IMR-90 (cell line): ENCODE results near the gene MSH5. TPM values are rescaled to one million over a fixed set of nuclear protein-coding genes. Genes with fewer than 3 reads are reported as not detected.

Source experiments
- ATAC-seq: fragments of 200-7000 bp; cut with Tn5 transposase; 2 replicates; pipeline ENCODE4 v1.9.1; 2020; ENCODE audit warnings: low read depth, mild to moderate bottlenecking, moderate library complexity
- BruUV-seq: library from RNA; stranded (reverse); fragments of 400-500 nt; replicated peaks from 2 replicates; lab custom pipeline; 2021; lab: Mats Ljungman, UMichigan
- CTCF ChIA-PET: fragments of 300-600 bp; formaldehyde crosslinking; extraction: SDS; loops from one replicate; lab custom pipeline; 2021; ENCODE audit warnings: antibody characterized with exemption; lab: Yijun Ruan, JAX
- POLR2A ChIA-PET: fragments of 300-600 bp; sonication (Branson Sonifier 250); formaldehyde crosslinking; loops from one replicate; lab custom pipeline; 2022; ENCODE audit warnings: antibody characterized with exemption; ENCODE audit not compliant: unreplicated experiment; lab: Charles Lee
- DNase-seq: peaks from one replicate; pipeline ENCODE4 v3.0.0; 2013
- H2AFZ ChIP-seq: replicated peaks from 2 replicates; pipeline ENCODE3; 2013; ENCODE audit warnings: low read length, mild to moderate bottlenecking; ENCODE audit not compliant: poor library complexity
- H2AK5ac ChIP-seq: 2 replicates; pipeline ENCODE4 v1.6.1; 2013; ENCODE audit warnings: low read depth, low read length, inconsistent platforms
- H2AK9ac ChIP-seq: replicated peaks from 2 replicates; pipeline ENCODE3; 2013; ENCODE audit warnings: mild to moderate bottlenecking, low read depth, low read length, moderate library complexity; ENCODE audit not compliant: poor library complexity
- H2BK120ac ChIP-seq: 2 replicates; pipeline ENCODE4 v1.6.1; 2013; ENCODE audit warnings: low read depth, low read length, inconsistent platforms
- H2BK15ac ChIP-seq: 3 replicates; pipeline ENCODE4 v1.6.1; 2013; ENCODE audit warnings: low read depth, low read length, inconsistent platforms
- H2BK20ac ChIP-seq: 2 replicates; pipeline ENCODE4 v1.6.1; 2013; ENCODE audit warnings: low read depth, mild to moderate bottlenecking, inconsistent platforms, low read length, moderate library complexity
- H2BK5ac ChIP-seq: 2 replicates; pipeline ENCODE4 v1.6.1; 2013; ENCODE audit warnings: mild to moderate bottlenecking, low read depth, low read length, inconsistent platforms; ENCODE audit not compliant: poor library complexity, severe bottlenecking
- H3K14ac ChIP-seq: replicated peaks from 2 replicates; pipeline ENCODE4 v1.6.1; 2013; ENCODE audit warnings: low read depth, low read length, inconsistent platforms
- H3K18ac ChIP-seq: 2 replicates; pipeline ENCODE4 v1.6.1; 2013; ENCODE audit warnings: low read depth, low read length, control low read depth
- H3K23ac ChIP-seq: 2 replicates; pipeline ENCODE4 v1.6.1; 2013; ENCODE audit warnings: low read depth, low read length, inconsistent platforms
- H3K27ac ChIP-seq: 2 replicates; pipeline ENCODE4 v1.5.1; 2013; ENCODE audit warnings: mild to moderate bottlenecking, control low read depth, low read length; ENCODE audit not compliant: insufficient read depth
- H3K27me3 ChIP-seq: 2 replicates; pipeline ENCODE4 v1.6.1; 2013; ENCODE audit warnings: low read length; ENCODE audit not compliant: control insufficient read depth, insufficient read depth
- H3K36me3 ChIP-seq: 2 replicates; pipeline ENCODE4 v1.6.1; 2013; ENCODE audit warnings: low read length, mixed read lengths; ENCODE audit not compliant: control insufficient read depth, insufficient read depth
- H3K4ac ChIP-seq: 2 replicates; pipeline ENCODE4 v1.6.1; 2013; ENCODE audit warnings: low read depth, low read length, inconsistent platforms
- H3K4me1 ChIP-seq: 2 replicates; pipeline ENCODE4 v1.6.1; 2013; ENCODE audit warnings: low read length, mixed read lengths; ENCODE audit not compliant: control insufficient read depth, insufficient read depth
- H3K4me2 ChIP-seq: 2 replicates; pipeline ENCODE4 v1.6.1; 2013; ENCODE audit warnings: low read depth, mild to moderate bottlenecking, control low read depth, low read length, moderate library complexity
- H3K4me3 ChIP-seq: 2 replicates; pipeline ENCODE4 v1.5.1; 2013; ENCODE audit warnings: low read depth, mild to moderate bottlenecking, control low read depth, low read length, moderate library complexity; ENCODE audit not compliant: insufficient read depth
- H3K56ac ChIP-seq: 2 replicates; pipeline ENCODE4 v1.6.1; 2013; ENCODE audit warnings: low read length, inconsistent platforms; ENCODE audit not compliant: insufficient read depth; ENCODE audit errors: extremely low read depth
- H3K79me1 ChIP-seq, 2 experiments: 2 replicates each; pipeline ENCODE4 v1.6.1; 2013; ENCODE audit warnings: low read length in 2 of 2, inconsistent platforms in 1 of 2, low read depth in 1 of 2
- H3K9ac ChIP-seq: 2 replicates; pipeline ENCODE4 v1.6.1; 2013; ENCODE audit warnings: low read depth, low read length, control low read depth
- H3K9me1 ChIP-seq: 2 replicates; pipeline ENCODE4 v1.6.1; 2013; ENCODE audit warnings: low read length, inconsistent platforms; ENCODE audit not compliant: insufficient read depth
- H3K9me3 ChIP-seq: 2 replicates; pipeline ENCODE4 v1.6.1; 2013; ENCODE audit warnings: low read length; ENCODE audit not compliant: control insufficient read depth, insufficient read depth
- H4K20me1 ChIP-seq: 2 replicates; pipeline ENCODE4 v1.6.1; 2013; ENCODE audit warnings: low read length, inconsistent platforms; ENCODE audit not compliant: insufficient read depth
- H4K5ac ChIP-seq: 2 replicates; pipeline ENCODE4 v1.6.1; 2013; ENCODE audit warnings: mild to moderate bottlenecking, low read depth, low read length, control low read depth
- H4K8ac ChIP-seq, 2 experiments: 2 replicates each; pipeline ENCODE4 v1.6.1; 2013; ENCODE audit warnings: low read depth in 2 of 2, low read length in 2 of 2, control low read depth in 1 of 2, inconsistent platforms in 1 of 2
- H4K91ac ChIP-seq: 2 replicates; pipeline ENCODE4 v1.6.1; 2013; ENCODE audit warnings: low read depth, low read length, inconsistent platforms; ENCODE audit not compliant: insufficient read depth
- CEBPB ChIP-seq: IDR thresholded peaks from 2 replicates; pipeline ENCODE4 v1.6.1; 2012; ENCODE audit warnings: low read depth, low read length, improper control_type of control experiment
- CTCF ChIP-seq: conservative IDR thresholded peaks from 2 replicates; pipeline ENCODE4 v1.5.1; 2012; ENCODE audit warnings: mild to moderate bottlenecking, low read depth, low read length, improper control_type of control experiment
- ELK1 ChIP-seq: fragments of 150-350 bp; IDR thresholded peaks from 2 replicates; pipeline ENCODE4 v1.6.1; 2016; ENCODE audit warnings: low read depth, mild to moderate bottlenecking, low read length, moderate library complexity, borderline replicate concordance
- MAFK ChIP-seq: IDR thresholded peaks from 2 replicates; pipeline ENCODE4 v1.6.1; 2012; ENCODE audit warnings: low read depth, low read length, improper control_type of control experiment
- POLR2A ChIP-seq: IDR thresholded peaks from 2 replicates; pipeline ENCODE4 v1.6.1; 2012; ENCODE audit warnings: mild to moderate bottlenecking, low read depth, low read length
- WGBS, 2 experiments: methylation state at CpG; one replicate each; pipeline versions ENCODE4 v1.1.5 to v1.1.7; 2013; ENCODE audit warnings: missing lambda C conversion rate in 2 of 2; ENCODE audit not compliant: insufficient read length in 1 of 2; ENCODE audit errors: extremely low coverage in 2 of 2; 5-methylcytosine and 5-hydroxymethylcytosine counted together
- dilution Hi-C: fragments of 300-500 bp; cut with HindIII; formaldehyde crosslinking; loops from one replicate; pipeline ENCODE4 v1.14.3; 2018; ENCODE audit warnings: low sequenced_read_pairs; ENCODE audit not compliant: unreplicated experiment
- in situ Hi-C: fragments of 300-500 bp; cut with MboI; formaldehyde crosslinking; loops from 3 replicates; pipeline ENCODE4 v1.14.3; 2019; ENCODE audit warnings: low sequenced_read_pairs, inconsistent platforms, mixed read lengths
- intact Hi-C: fragments of 100-400 bp; cut with micrococcal nuclease; formaldehyde crosslinking; loops from 2 replicates; pipeline ENCODE4 v1.10.0; 2022
- polyA plus RNA-seq, 3 experiments: library from polyadenylated mRNA; depleted of rRNA; stranded (reverse); fragments of >200 nt; gene quantifications; 2 replicates each; pipeline ENCODE4 v1.2.3, GENCODE V29; 2012; ENCODE audit warnings: low replicate concordance in 1 of 3
- total RNA-seq: library from RNA; depleted of rRNA; stranded (reverse); fragments of >200 nt; gene quantifications from 2 replicates; pipeline ENCODE4 v1.2.3, GENCODE V29; 2012

MSH5 gene
- total and polyA plus RNA-seq, 2 of the 4 experiments (the other 2 are of a cell fraction), result 5.6 to 15.7 TPM

DNA sequence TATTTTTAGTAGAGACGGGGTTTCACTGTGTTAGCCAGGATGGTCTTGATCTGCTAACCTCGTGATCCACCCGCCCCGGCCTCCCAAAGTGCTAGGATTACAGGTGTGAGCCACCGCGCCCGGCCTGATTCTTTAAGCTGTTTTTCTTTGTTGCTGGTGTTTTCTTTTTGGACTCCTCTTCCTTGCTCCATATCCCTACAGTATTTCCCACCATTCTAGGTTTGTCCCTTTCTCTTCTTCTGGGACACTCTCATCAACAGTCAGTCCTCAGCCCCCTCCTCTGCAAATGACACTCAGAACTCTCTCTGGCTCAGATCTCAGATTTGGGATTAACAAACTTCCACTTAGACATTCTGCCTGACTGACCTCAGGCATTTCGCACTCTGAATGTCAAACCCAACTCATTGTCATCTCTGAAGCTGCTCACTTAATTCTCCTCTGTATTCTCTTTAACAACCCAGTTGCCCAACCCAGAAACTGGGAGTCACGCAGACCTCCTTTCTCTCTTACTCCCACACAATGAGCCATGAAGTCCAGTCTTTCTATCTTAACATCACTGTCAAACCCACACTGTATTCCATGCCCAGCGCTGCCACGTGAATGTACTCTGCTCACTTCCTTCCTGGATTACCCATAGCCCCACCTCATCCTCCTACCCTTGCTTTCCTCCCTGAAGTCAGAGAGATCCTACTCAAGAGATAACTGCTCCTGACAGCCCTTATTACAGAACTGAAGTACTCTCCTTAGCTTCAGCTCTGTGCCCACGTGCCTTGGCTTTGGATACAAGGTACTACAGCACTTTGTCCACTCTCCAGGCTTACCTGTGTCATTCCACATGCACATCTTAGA is 14.1 kb upstream of the MSH5 start:
- 95% methylated on average over 5 of the region's 12 CpGs; no CpG with 5 or more reads in 1 of the 2 experiments for WGBS, 2 experiments
- Histone ChIP-seq H3K56ac (no peak overlapping the region), H3K4me1 (peaks cover 3% of the 10 kb centered on the region), H3K4ac (no peak overlapping the region), H2BK15ac (no peak overlapping the region), H3K27me3 (no peaks in the 10 kb centered on the region; the same call in 1 of the 2 replicates), H4K20me1 (peaks cover 10% of the 10 kb centered on the region), H3K4me2 (no peak overlapping the region), H3K9me1 (no peaks in the 10 kb centered on the region), H3K14ac (no peak overlapping the region), H3K36me3 (peaks cover 23% of the 10 kb centered on the region), H2BK120ac (no peak overlapping the region), H4K5ac (no peak overlapping the region), H2AK9ac (no peak overlapping the region), H2AK5ac (no peak overlapping the region), H3K23ac (no peak overlapping the region), H3K79me1 (peaks cover 0 to 24% of the 10 kb centered on the region in 2 experiments; a peak in 2 of 4 replicates), H3K4me3 (no peak overlapping the region), H3K9me3 (no peaks in the 10 kb centered on the region), H4K91ac (no peak overlapping the region), H2AFZ (no peak overlapping the region), H4K8ac (no peak overlapping the region), H2BK5ac (no peak overlapping the region), H3K9ac (no peak overlapping the region), H3K27ac (no peak overlapping the region), H3K18ac (no peak overlapping the region), H2BK20ac (no peak overlapping the region)
- ChIA-PET POLR2A (interaction anchor here (0.6 kb wide), 1 partner anchor 41 kb away, joined by 4 read pairs; no protein-coding TSS in a partner anchor), CTCF (no interaction called here)
- dilution Hi-C loops (no loop called here), intact Hi-C loops (no loop called here), in situ Hi-C loops (no loop called here)
- DNase-seq (no peak), ATAC-seq (no peak)
- BruUV-seq, result no TSS peak
- TF ChIP-seq CEBPB (no peak), MAFK (no peak), ELK1 (no peak), CTCF (no peak), POLR2A (no peak)
